NCI-H2171 (cell line): Measurements from ENCODE around the gene LIN9.
"Not testable (repeated sequence)": the region's sequence is repeated elsewhere in the genome, so short reads cannot be mapped to it uniquely, and the experiment has no call there.

Source experiments
- DNase-seq: peaks from one replicate; lab custom pipeline; 2025; lab: John Stamatoyannopoulos, UW

The LIN9 gene

GRCh38 chr1:226212545-226212944, 96.4 kb downstream of the LIN9 start:
- no peak for DNase-seq

DNA sequence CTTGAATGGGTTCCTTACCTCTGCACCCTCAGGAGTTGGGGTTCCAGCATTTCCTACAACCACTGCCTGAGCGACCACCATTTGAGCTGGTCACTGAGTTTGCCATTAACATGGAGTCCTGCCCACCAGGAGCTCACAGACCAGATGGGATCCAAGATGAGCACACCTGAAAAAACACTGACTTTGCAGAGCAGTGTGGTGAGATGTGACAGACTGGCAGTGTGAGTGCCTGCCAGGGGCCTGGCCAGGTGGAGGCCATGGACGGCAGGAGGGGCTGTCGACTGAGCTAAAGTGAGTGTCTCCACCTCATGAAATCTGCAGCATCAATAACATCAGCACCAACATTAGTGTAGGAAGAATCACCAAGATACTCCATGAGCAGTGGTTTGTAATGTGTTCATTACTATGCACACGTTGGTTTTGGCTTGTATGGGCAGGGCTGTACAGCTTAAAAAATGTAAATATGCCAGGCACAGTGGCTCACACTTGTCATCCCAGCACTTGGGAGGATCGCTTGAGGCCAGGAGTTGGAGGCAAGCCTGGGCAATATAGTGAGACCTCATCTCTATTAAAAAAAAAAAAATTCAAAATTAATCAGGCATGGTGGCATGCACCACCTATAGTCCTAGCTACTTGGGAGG, 97.7 kb downstream of the LIN9 start:
- no peak for DNase-seq

GRCh38 chr1:226210571-226211176, 98.3 kb downstream of the LIN9 start:
- DNase-seq, result no peak

DNA sequence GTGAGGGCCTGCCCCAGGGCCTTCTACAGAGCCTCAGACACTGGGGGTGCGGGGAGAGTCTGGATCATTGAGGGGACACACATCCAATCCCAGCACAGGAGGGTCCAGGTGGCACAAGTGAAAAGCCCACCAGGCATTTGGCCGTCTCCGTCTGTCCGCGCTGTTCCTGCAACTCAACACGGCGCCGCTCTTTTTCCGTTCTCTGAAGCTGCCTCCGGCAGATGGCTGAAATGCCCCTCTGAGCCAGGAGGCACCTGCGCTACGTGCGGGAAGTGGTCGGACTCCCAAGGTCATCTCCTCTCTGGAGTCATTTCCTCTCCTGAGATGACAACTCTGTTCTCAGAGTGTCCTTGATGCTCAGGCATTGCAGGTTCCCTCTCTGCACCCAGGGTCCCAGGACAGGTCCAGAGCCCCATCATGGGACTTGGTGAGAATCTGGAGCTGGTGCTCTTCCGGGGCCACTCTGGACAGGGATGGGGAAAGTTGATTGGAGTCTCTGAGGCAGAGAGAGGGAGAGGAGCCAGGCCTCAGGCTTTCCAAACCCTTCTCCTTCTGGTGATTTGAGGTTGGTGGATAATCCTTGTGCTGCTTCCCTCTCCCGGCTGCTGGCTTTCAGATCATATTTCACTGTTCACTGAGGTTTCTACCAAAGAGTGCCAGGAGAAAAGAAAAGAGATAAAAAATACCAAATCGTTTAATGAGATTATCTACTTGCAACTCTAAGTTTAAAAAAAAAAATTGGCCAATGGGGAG, 99.5 kb downstream of the LIN9 start:
- peak; percentile 14 for DNase-seq

DNA sequence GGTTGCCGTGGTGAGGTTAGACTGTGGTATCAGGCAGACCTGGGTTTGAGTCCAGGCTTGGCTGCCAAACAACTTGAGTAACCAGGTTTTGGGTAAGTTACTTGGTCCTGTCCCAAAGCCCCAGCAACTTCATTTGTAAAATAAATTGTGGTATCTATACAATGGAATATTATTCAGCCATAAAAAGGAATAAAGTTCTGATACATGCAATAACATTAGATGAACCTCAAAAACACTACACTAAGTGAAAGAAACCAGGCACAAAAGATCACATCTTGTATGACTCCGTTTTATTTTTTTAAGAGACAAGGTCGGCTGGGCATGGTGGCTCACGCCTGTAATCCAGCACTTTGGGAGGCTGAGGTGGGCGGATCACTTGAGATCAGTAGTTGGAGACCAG, 101.9 kb downstream of the LIN9 start:
- no peak for DNase-seq

- no peak for DNase-seq
Observed at GRCh38 chr1:226204198-226204597, 104.8 kb downstream of the LIN9 start.

- no peak for DNase-seq
Observed at GRCh38 chr1:226203655-226204054, 105.3 kb downstream of the LIN9 start.

GRCh38 chr1:226203240-226203639, 105.7 kb downstream of the LIN9 start:
- DNase-seq, result no peak

DNA sequence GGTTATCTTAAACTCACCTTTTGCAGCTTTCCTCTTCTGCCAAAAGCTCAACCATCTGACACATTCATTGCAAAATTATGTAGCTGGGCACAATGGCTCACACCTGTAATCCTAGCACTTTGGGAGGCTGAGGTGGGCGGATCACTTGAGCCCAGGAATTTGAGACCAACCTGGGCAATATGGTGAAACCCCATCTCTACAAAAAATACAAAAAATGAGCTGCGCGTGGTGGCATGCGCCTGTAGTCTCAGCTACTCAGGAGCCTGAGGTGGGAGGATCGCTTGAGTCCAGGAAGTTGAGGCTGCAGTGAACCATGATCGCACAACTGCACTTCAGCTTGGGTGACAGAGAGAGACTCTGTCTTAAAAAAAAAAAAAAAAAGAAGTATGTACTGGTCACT, 106.3 kb downstream of the LIN9 start:
- DNase-seq, result not testable (repeated sequence)

DNA sequence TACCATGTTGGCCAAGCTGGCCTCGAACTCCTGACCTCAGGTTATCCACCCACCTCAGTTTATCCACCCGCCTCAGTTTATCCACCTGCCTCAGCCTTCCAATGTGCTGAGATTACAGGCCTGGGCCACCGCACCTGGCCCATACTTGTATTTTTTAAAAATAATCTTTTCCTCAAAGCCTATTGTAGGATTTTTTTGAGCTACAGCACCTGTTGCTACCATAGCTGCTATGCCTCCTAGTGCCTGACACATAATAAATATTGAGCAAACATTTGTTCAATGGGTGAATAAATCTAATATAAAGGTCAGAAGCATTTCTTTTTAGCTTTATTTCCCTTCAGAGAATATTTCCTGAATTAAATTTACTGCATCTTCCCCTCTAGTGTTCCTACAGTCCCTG, 106.7 kb downstream of the LIN9 start:
- no peak for DNase-seq

DNA sequence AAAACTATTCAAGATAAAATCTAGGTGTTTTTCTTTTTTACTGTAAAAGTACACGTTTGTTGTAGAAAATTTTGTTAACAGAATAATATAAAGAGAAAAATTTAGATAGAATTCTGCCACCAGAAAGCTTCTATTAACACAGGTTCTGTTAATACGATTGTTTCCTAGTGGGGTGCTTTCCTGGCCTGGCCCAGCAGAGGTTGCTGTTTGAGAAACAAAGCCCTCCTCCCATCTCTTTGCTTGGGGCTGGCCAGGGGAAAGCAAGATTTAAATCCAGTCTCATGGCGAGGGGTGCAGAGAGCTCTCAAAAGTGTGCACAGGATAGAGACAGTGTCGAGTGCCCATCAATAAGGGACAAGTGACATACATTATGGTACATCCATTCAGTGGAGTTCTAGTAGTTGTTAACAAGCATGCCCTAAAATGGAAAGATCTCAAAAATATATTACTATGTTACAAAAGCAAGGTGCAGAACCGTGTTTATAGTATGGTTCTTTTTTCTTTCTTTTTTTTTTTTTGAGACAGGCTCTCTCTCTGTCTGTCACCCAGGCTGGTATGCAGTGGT, 107.9 kb downstream of the LIN9 start:
- DNase-seq, result no peak

DNA sequence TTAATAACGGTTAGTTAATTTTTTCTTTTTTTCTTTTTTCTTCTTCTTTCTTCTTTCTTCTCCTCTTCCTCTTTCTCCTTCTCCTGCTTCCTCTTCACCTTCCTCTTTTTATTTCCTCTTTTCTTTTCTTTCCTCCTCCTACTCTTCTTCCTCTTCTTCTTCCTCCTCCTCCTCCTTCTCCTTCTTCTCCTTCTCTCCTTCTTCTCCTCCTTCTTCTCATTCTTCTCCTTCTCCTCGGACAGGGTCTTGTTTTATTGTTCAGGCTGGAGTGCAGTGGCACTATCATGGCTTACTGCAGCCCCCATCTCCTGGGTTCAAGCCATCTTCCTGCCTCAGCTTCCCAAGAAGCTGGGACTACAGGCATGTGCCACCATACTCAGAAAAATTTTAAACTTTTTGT, 109.0 kb downstream of the LIN9 start:
- DNase-seq, result no peak

- DNase-seq, result peak; percentile 53
Observed at GRCh38 chr1:226195144-226195543, 113.8 kb downstream of the LIN9 start.

DNA sequence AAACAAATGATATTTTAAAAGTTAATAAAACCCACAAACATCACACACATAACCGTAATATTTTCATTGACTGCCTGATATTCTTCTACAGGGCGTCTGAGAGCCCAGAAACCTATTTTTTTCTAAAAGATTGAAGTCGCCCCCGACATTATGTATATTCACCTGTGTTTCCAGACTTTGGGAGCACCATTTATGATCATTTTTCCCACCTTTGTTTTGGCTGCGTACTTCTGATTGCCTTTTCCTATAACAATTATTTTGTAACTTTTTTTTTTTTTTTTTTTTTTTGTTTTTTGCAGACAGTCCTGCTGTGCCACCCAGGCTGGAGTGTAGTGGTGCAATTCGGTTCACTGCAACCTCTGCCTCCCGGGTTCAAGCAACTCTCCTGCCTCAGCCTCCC, 121.6 kb downstream of the LIN9 start:
- DNase-seq, result no peak

DNA sequence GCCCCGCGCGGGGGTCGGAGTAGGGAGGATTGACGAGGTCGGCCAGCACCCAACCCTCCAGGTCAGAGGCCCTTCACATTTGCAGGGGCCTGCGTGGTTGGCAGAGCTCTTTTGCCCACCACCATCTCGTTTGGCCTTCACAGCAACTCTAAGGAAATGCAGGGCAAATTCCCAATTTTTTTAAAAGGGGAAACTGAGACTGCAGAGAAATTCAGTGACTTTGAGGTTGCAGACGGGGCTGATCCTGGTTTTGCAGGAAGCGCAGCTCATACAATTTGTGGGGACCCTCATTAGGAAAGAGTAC, 122.0 kb downstream of the LIN9 start:
- DNase-seq, result no peak

- DNase-seq, result peak; percentile 91
Observed at GRCh38 chr1:226186124-226187018, 122.6 kb downstream of the LIN9 start, which contains the start of gene ACBD3. Gene ACBD3, minus strand, starts transcription at chr1:226186741. Its CDS starts 66 bp downstream, at chr1:226186675.

DNA sequence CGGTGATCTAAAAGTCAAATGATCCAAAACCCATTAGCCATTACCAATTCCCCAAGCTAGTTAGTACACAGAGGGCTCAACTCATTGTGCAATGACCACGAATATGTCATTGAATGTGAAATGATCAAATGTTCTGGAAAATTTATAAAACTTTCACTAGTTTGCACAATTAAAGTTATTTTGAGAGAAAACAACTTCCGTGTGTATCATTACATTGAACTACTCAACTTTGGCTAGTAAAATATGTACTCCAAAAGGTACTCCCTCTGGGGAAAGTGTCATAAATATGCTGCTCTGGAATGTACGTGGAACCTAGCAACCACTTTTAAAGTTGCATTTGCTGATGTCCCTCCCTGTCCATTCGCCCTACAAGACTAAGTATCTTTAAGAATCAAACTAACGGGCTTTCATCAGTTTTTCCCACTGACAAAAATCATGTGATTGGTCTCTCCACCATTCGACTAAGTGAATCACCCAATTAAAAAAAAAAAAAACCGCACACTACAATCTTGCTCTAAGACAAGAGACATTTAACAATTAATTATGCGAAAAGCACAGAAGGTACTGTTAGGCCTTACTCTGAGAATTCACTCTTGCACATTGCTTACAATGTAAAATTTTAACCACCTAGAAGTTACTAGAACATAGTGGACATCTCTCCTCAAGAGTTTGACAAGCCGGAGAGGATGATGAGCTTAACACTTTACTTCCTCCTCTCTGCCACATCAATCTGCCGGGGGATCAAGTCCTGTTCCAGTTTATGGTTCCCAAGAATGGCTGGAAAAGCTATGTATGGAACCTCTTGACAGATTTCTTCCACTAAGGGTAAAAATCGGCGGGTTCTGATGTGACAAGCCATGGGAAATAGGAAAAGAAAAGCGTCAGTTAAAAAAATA, 123.6 kb downstream of the LIN9 start:
- no peak for DNase-seq

GRCh38 chr1:226181996-226182714, 126.8 kb downstream of the LIN9 start:
- no peak for DNase-seq
